K562 (cell line): Measurements from ENCODE around the gene TEKT2. TPM values are rescaled to one million over a fixed set of nuclear protein-coding genes. Genes with fewer than 3 reads are reported as not detected.

Experiments
- ARNT ChIP-seq, 2 experiments: fragments of 450-650 bp; IDR thresholded peaks; 2 replicates each; pipeline ENCODE4 v1.6.1; 2016; ENCODE audit warnings: mild to moderate bottlenecking in 1 of 2
- ATF3 ChIP-seq, 2 experiments: fragments of 450-650 bp in 1 of 2; sonication (generic) in 1 of 2; formaldehyde crosslinking in 1 of 2; IDR thresholded peaks in 1 of 2; conservative IDR thresholded peaks in 1 of 2; 2 replicates each; pipeline versions ENCODE4 v1.6.1 to v1.8.1; 2016 to 2023; ENCODE audit warnings: mild to moderate bottlenecking in 2 of 2, moderate library complexity in 2 of 2, inconsistent platforms in 1 of 2, missing genetic modification reagents in 1 of 2
- CHD4 ChIP-seq: fragments of 200-600 bp; sonication (generic); IDR thresholded peaks from 3 replicates; pipeline ENCODE4 v1.6.1; 2012; ENCODE audit warnings: low read depth, mild to moderate bottlenecking, mixed read lengths, low read length, inconsistent platforms; ENCODE audit not compliant: insufficient read depth, insufficient replicate concordance, poor library complexity, severe bottlenecking
- DEAF1 ChIP-seq: fragments of 450-650 bp; formaldehyde crosslinking; IDR thresholded peaks from 2 replicates; pipeline ENCODE4 v1.4.0; 2020; ENCODE audit warnings: mild to moderate bottlenecking, moderate library complexity
- DNMT1 ChIP-seq: fragments of 450-650 bp; IDR thresholded peaks from 2 replicates; pipeline ENCODE4 v1.6.1; 2016; ENCODE audit warnings: antibody characterized with exemption, mild to moderate bottlenecking
- FOXO4 ChIP-seq: fragments of 450-650 bp; formaldehyde crosslinking; IDR thresholded peaks from 2 replicates; pipeline ENCODE4 v1.4.0; 2020; ENCODE audit warnings: mild to moderate bottlenecking, moderate library complexity
- HDAC3 ChIP-seq: fragments of 450-650 bp; IDR thresholded peaks from 2 replicates; pipeline ENCODE4 v1.6.1; 2018; ENCODE audit warnings: borderline replicate concordance, mild to moderate bottlenecking, moderate library complexity; ENCODE audit not compliant: partially characterized antibody
- KAT7 ChIP-seq: sonication (generic); formaldehyde crosslinking; IDR thresholded peaks from 2 replicates; pipeline ENCODE4 v1.8.0; 2022; ENCODE audit warnings: missing genetic modification reagents, mild to moderate bottlenecking, borderline replicate concordance
- LCOR ChIP-seq: sonication (generic); formaldehyde crosslinking; IDR thresholded peaks from 2 replicates; pipeline ENCODE4 v1.8.0; 2022; ENCODE audit warnings: mild to moderate bottlenecking, missing genetic modification reagents
- PML ChIP-seq: IDR thresholded peaks from 2 replicates; pipeline ENCODE4 v1.6.1; 2012; ENCODE audit warnings: low read length, inconsistent platforms
- RB1 ChIP-seq: fragments of 450-650 bp; IDR thresholded peaks from 2 replicates; pipeline ENCODE4 v1.6.1; 2017; ENCODE audit warnings: low read depth, mild to moderate bottlenecking
- SMARCB1 ChIP-seq: IDR thresholded peaks from 2 replicates; pipeline ENCODE4 v1.6.1; 2011; ENCODE audit warnings: improper control_type of control experiment, low read depth; ENCODE audit not compliant: insufficient read length
- ZEB2 ChIP-seq: fragments of 450-650 bp; IDR thresholded peaks from 2 replicates; pipeline ENCODE4 v1.6.1; 2016
- ZFP30 ChIP-seq: fragments of 250-450 bp; sonication (Bioruptor Pico); IDR thresholded peaks from 2 replicates; pipeline ENCODE4 v1.8.0; 2022; ENCODE audit warnings: moderate library complexity, mild to moderate bottlenecking, inconsistent platforms, borderline replicate concordance
- ZNF518B ChIP-seq: fragments of 250-450 bp; sonication (Bioruptor Pico); IDR thresholded peaks from 2 replicates; pipeline ENCODE4 v1.5.0; 2021; ENCODE audit warnings: mild to moderate bottlenecking, moderate library complexity
- ZNF639 ChIP-seq, 2 experiments: fragments of 200-800 bp in 1 of 2; sonication (Bioruptor generic) in 1 of 2; sonication (generic) in 1 of 2; formaldehyde crosslinking in 1 of 2; IDR thresholded peaks in 1 of 2; conservative IDR thresholded peaks in 1 of 2; 2 replicates each; pipeline versions ENCODE4 v1.5.0 to v1.6.1; 2016 to 2020; ENCODE audit warnings: missing compliant biosample characterization in 1 of 2, missing genetic modification characterization in 1 of 2, missing genetic modification reagents in 1 of 2
- ZSCAN32 ChIP-seq: fragments of 450-650 bp; formaldehyde crosslinking; IDR thresholded peaks from 2 replicates; pipeline ENCODE4 v1.4.0; 2020; ENCODE audit warnings: mild to moderate bottlenecking, moderate library complexity
- polyA plus RNA-seq, 8 experiments: library from polyadenylated mRNA; depleted of rRNA in 4 of 8; stranded (reverse) in 5 of 8; unstranded in 3 of 8; fragments of >200 nt; fragmentation: Nextera tagmentation in 2 of 8; fragmentation: Illumina TruSeq in 1 of 8; extraction: Ambion mirVana in 2 of 8; extraction: Trizol in 1 of 8; gene quantifications; 2 replicates each; pipeline versions ENCODE4 v1.2.1 to v1.2.3, GENCODE V29; 2011 to 2014; ENCODE audit warnings: inconsistent platforms in 1 of 8, missing spikeins in 1 of 8
- total RNA-seq, 7 experiments: library from RNA; depleted of rRNA in 6 of 7; stranded (reverse); fragments of >200 nt in 6 of 7; fragmentation: Illumina TruSeq in 2 of 7; extraction: Trizol in 2 of 7; gene quantifications; 2 replicates each; pipeline versions ENCODE4 v1.2.1 to v1.2.3, GENCODE V29; 2011 to 2021; ENCODE audit warnings: low replicate concordance in 1 of 7

TEKT2 gene
- total and polyA plus RNA-seq, 9 of the 15 experiments (the other 6 are each of a cell fraction or from before 2014, with no cell fraction given) = 0.06 to 0.94 (median 0.30) TPM; not detected in 1

GRCh38 chr1:36134505-36135329, 50.8 kb downstream of the TEKT2 start (continued):
- TF ChIP-seq DEAF1 (CRISPR knock-in tag) (peak; percentile 86), PML (no peak), ZSCAN32 (CRISPR knock-in tag) (no peak), CHD4 (no peak), RB1 (peak; percentile 22; the same call in 1 of the 2 replicates), ZFP30 (no peak), ZNF639 (CRISPR knock-in tag; conservative IDR thresholded peaks at IDR 0.05 in 1 of 2, IDR thresholded peaks at IDR 0.05 in 1 of 2) (no peak), DNMT1 (no peak), ATF3 (IDR thresholded peaks at IDR 0.05) (peak; percentile 76; the same call in 1 of the 2 replicates), ATF3 (CRISPR knock-in tag; conservative IDR thresholded peaks at IDR 0.05) (no peak), SMARCB1 (no peak), KAT7 (CRISPR knock-in tag) (peak; percentile 90; the same call in 1 of the 2 replicates), ZEB2 (peak; percentile 48; the same call in 1 of the 2 replicates), ZNF518B (no peak), LCOR (peak; percentile 98), ARNT (IDR thresholded peaks at IDR 0.05) (no peak), HDAC3 (no peak), FOXO4 (no peak)
